Stimulated activated CD4-positive, alpha-beta T cell treated with anti-CD3 and anti-CD28 coated beads, Interleukin-15, amount 100 ng/mL, for 48 hours (primary cell): ENCODE measurements around the gene CACNG8.
A peak's percentile ranks its signal among the peaks of the same experiment; 100 is the strongest.

Experiments used
- DNase-seq, 2 donors: peaks; one replicate each; pipeline ENCODE4 v3.0.0-alpha.2; 2020; ENCODE audit warnings: low read depth in 2 of 2

The CACNG8 gene

DNA sequence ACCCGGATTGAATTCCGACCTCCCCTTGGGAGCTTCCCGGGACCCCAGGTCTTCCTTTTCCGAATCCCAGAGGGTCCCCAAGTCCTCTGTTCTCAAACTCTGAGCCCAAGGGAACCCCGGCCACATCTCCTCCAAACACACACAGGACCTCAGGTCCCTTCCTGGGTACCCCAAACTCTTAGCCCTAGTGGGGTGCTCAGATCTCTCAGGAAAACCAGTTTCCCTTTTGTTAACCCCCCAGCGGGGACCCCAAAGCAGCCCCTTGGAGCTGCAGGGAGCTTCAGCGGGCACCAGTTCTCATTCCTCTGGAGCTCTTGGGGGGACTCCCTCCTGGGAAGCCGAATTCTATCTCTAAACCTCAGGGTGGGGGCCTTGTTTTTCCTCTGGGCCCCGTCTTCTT, 29.5 kb downstream of the CACNG8 start:
- no peak for DNase-seq

- DNase-seq: no peak
These were observed 30.1 kb downstream of the CACNG8 start for GRCh38 chr19:53992815-53993214.

DNA sequence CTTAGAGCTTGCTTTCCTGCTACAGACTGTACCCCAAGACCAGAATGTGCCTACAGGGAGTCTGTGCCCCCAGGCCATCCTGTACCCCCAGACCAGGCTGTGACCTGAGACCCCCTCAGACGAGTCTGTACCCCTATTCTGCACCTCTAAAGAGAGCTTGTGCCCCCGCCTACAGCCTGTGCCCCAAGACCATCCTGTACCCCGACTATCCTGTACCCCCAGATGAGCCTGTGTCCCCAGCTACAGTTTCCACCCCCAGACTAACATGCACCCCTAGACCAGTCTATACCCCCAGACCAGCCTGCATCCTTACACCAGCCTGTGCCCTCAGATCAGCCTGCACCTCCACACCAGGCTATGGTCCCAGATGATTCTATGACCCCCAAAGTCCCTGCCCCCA, 30.7 kb downstream of the CACNG8 start:
- no peak for DNase-seq

DNA sequence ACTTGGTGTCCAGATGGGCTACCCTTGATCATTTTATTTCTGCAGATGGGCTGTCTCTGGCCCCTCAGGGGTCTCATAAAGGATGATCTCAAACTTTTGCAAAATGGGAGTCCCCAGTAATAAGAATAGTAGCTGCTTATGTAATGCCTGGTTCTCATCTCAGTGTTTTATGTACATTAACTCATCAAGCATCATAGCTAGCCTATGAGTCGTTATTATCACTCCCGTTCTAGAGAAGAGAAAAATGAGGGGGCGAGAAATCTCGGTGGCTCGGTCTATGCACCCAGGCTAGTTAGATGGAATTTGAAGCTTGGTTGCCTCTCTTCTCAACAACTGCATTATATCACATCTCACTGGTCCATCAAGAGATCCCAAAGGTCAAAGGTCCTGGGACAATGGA, 32.1 kb downstream of the CACNG8 start:
- no peak for DNase-seq

DNA sequence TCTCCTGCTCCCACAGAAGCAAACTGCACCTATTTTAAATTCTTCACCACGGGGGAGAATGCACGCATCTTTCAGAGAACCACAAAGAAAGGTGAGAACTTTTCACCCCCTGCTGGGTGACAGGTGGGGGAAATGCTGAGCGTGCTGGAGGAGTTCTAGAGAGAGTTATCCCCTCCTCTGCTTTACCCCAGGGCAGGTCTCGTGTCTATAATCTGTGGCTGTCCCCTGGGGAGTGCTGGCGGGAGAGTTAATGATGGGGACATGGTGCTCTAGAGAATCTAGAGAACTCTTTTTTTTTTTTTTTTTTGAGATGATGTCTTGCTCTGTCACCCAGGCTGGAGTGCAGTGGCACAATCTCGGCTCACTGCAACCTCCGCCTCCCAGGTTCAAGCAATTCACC, 35.5 kb downstream of the CACNG8 start:
- DNase-seq: no peak

- DNase-seq: no peak
These were observed 37.0 kb downstream of the CACNG8 start for GRCh38 chr19:53999694-54000093.

DNA sequence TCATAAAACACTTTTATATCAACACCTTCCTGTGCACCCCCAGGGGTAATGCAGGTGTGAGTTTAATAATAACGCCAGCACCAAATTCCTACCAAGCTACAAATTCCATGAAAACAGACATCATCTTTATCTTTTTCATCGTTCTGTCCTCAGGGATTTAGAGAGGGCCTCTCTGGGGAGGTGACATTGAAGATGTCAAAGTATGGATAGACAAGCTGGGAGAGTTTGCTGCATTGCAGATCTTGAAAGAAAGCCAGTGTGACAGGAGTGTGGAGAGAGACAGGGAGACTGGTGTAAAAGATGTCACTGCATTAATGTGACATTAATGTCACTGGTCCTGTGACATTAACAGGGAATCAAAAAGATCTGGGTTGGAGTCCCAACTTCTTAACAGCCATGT, 38.8 kb downstream of the CACNG8 start:
- DNase-seq: no peak

GRCh38 chr19:54002495-54003315, 40.0 kb downstream of the CACNG8 start:
- no peak for DNase-seq

- no peak for DNase-seq
These were observed 46.7 kb downstream of the CACNG8 start for GRCh38 chr19:54009440-54009839.

DNA sequence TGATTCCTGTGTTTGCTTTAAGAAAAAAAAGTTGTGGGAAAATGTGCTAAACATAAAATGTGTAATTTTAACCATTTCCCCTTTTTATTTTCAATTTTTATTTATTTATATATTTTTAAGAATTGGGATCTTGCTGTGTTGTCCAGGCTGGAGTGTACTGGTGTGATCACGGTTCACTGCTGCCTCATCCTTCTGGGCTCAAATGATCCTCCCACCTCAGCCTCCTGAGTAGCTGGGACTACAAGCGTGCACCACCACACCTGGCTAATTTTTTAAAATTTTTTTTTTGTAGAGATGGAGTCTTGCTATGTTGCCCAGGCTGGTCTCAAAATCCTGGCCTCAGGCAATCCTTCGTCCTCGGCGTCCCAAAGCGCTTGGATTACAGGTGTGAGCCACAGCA, 47.7 kb downstream of the CACNG8 start:
- no peak for DNase-seq

DNA sequence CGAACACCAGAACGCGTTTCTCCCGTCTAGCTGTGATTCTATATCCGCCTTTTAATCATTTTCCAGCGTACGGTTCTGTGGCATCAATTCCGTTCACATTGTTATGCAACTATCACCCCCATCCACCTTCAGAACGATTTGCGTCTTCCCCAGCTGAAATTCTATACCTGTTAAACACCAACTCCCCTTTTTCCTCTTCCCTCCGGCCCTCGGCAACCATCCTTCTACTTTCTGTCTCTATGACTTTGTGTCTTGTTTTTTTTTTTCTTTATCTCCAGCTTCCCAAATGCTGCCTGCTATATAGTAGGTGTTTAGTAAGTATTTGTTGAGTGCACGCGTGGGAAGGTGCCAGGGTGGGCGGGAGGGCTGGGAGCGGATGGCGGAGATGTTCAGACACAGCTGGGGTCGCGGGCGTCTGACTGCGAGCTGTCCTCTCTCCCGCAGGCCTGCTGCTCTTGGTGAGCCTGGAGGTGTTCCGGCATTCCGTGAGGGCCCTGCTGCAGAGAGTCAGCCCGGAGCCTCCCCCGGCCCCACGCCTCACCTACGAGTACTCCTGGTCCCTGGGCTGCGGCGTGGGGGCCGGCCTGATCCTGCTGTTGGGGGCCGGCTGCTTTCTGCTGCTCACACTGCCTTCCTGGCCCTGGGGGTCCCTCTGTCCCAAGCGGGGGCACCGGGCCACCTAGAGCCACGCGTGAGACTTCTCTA, 48.9 kb downstream of the CACNG8 start:
- no peak for DNase-seq

- DNase-seq: no peak
These were observed 51.1 kb downstream of the CACNG8 start for GRCh38 chr19:54013866-54014265.

- no peak for DNase-seq
These were observed 52.3 kb downstream of the CACNG8 start for GRCh38 chr19:54014920-54015560.

- DNase-seq: no peak
These were observed 54.5 kb downstream of the CACNG8 start for GRCh38 chr19:54017261-54017660.

- no peak for DNase-seq
These were observed 58.6 kb downstream of the CACNG8 start for GRCh38 chr19:54021363-54021762.

DNA sequence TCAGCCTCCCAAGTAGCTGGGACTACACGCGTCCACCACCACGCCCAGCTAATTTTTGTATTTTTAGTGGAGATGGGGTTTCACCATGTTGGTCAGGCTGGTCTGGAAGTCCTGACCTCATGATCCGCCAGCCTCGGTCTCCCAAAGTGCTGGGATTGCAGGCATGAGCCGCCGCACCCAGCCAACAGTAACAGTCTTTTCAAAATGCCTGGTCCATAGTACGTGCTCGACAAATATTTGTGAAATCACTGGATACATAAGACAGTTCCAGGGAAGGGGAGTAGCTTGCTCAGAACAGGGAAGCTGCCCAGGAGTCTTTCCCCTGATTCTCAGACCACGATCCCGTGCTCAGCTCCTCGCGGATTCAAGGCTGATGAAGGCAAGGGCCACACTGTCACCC, 59.2 kb downstream of the CACNG8 start:
- DNase-seq: no peak

DNA sequence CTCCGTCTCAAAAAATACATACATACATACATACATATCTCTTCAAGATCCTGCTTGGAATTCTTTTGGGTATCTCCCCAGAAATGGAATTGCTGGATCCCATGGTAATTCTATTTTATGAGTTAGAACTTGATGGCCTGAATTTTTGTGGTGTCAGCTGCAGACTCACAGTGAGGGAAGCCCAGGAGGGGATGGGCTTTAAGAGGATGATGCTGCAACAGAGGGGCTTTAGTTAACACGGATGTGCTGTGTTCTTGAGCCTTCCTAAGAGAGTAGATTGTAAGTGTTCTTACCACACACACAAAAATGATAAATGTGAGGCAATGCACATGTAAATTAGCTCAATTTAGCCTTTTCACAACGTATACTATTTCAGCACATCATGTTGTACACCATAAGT, 60.5 kb downstream of the CACNG8 start:
- no peak for DNase-seq

DNA sequence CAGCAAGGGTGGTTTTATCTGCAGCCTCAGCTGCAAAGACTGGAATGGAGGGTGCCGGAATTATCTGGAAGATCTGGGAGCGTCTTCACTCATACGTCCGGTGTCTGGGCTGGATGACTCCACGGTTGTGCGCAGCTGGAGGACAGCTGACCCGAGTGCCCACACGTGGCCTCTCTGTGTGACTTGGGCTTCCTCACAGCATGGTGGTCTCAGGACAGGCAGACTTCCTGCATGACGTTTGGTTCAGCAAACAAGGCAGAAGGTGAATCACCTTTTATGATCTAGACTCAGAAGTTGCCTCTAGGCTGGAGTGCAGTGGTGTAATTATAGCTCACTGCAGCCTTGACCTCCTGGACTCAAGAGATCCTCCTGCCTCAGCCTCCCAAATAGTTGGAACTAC, 61.9 kb downstream of the CACNG8 start:
- DNase-seq: no peak

- no peak for DNase-seq
These were observed 63.9 kb downstream of the CACNG8 start for GRCh38 chr19:54026656-54027055.

GRCh38 chr19:54029301-54029700, 66.6 kb downstream of the CACNG8 start:
- no peak for DNase-seq

- peak; percentile 12 to 27 for DNase-seq
These were observed 67.3 kb downstream of the CACNG8 start for GRCh38 chr19:54029930-54030490.

DNA sequence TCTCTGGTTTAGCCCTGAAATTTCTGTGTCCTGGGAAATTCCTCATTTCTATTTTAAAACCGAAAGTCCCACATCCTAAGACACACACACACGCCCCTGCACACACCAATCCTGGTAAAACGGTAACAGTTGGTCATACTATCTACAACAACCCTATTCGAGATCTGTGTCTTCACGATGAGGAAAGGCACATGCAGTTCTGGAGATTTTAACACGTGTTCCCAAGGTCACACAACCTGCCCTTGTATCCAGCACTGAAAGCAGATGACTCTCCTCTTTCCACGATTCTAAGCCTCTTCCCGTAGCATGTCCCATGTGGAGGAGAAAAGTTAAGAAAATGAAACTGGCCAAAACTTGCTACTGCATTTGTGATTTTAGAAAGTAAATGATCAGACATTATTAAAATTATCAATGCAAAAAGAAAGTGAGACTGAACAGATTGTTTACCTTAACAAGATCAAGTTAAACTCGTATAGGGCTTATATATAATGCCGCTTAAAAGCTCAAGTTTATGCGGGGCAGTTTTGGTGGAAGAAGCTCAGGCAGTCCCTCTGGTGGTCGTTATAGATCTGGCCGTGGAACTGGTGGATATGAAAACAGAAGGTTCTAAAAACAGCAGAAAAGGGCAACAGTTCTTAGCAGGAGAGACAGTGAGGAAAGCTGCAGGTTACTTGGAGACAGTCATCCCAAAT, 68.3 kb downstream of the CACNG8 start:
- DNase-seq: no peak
